ENCODE measurements around the gene CCDC183. TPM values are rescaled to one million over a fixed set of nuclear protein-coding genes. Genes with fewer than 3 reads are reported as not detected.
"Not testable (repeated sequence)": the region's sequence is repeated elsewhere in the genome, so short reads cannot be mapped to it uniquely, and the experiment has no call there.

Gene CCDC183
- total RNA-seq, 1 donor from 2014 or later = not detected

DNA sequence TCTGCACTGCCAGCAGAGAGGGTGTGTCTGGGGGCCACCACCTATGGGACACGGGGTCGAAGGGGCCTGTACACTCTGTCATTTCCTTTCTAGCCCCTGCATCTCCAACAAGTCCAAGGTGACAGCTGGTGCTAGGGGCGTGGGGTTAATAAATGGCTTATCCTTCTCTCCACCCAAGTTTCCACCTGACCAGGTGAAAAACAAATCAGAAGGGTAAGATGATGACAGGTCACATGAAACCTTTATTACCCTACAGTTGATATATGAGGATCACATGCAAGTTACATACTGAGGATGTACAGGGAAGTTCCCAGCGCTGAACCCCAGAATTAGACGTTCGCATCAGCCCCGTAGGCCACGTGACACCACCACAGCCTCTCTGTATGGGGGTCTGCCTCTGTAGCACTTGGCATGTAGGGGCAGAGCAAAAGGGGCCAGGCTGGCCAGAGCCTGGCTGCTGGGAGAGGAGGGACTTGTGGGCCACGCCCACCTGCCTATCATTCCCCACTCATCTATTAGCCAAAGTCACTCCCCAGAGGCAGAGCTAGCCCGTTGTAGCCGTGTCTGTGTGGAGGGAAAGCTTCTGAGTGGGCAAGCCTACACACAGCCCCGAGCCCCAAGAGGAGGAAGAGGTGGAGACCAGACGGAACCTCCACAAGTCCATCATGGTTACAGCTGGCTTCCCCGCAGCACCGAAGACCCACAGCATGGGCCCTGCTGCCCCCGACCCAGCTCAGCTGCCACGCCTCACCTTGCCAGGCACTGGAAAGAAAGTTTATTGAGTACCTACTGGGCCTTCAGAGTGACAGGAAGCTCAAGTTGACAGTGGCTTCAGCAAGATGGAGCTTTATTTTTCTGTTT is 2.8 kb upstream of the CCDC183 start:
- Mint-ChIP-seq H3K4me1 (peaks cover 23% of the 10 kb centered on the region), H3K27ac (no peak overlapping the region), H3K27me3 (peaks cover 3% of the 10 kb centered on the region), H3K9me3 (no peaks in the 10 kb centered on the region), H3K4me3 (no peak overlapping the region), H3K36me3 (ENCODE audit: low read depth) (peaks cover 5% of the 10 kb centered on the region)
- ChIA-PET CTCF (interaction anchor here (1.2 to 2.7 kb wide), 3 partner anchors 49 to 242 kb away, joined by 3 to 13 read pairs (median 4); partner anchors contain the start of genes AJM1 and FUT7), POLR2A (interaction anchor here (0.6 to 1.4 kb wide), 3 partner anchors 14 to 15 kb away, joined by 3 to 4 read pairs (median 3); partner anchors contain the start of gene RABL6)
- no peak for ATAC-seq (ENCODE audit: low read depth)
- no peak for DNase-seq
- TF ChIP-seq, protein P1, sequence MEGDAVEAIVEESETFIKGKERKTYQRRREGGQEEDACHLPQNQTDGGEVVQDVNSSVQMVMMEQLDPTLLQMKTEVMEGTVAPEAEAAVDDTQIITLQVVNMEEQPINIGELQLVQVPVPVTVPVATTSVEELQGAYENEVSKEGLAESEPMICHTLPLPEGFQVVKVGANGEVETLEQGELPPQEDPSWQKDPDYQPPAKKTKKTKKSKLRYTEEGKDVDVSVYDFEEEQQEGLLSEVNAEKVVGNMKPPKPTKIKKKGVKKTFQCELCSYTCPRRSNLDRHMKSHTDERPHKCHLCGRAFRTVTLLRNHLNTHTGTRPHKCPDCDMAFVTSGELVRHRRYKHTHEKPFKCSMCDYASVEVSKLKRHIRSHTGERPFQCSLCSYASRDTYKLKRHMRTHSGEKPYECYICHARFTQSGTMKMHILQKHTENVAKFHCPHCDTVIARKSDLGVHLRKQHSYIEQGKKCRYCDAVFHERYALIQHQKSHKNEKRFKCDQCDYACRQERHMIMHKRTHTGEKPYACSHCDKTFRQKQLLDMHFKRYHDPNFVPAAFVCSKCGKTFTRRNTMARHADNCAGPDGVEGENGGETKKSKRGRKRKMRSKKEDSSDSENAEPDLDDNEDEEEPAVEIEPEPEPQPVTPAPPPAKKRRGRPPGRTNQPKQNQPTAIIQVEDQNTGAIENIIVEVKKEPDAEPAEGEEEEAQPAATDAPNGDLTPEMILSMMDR (IDR thresholded peaks at IDR 0.05) = no peak
- intact Hi-C loops (cut with micrococcal nuclease) = loop anchor here (10.0 kb wide), 1 partner anchor 761 kb away; the partner anchor contains the start of genes MRPL41 and PNPLA7

DNA sequence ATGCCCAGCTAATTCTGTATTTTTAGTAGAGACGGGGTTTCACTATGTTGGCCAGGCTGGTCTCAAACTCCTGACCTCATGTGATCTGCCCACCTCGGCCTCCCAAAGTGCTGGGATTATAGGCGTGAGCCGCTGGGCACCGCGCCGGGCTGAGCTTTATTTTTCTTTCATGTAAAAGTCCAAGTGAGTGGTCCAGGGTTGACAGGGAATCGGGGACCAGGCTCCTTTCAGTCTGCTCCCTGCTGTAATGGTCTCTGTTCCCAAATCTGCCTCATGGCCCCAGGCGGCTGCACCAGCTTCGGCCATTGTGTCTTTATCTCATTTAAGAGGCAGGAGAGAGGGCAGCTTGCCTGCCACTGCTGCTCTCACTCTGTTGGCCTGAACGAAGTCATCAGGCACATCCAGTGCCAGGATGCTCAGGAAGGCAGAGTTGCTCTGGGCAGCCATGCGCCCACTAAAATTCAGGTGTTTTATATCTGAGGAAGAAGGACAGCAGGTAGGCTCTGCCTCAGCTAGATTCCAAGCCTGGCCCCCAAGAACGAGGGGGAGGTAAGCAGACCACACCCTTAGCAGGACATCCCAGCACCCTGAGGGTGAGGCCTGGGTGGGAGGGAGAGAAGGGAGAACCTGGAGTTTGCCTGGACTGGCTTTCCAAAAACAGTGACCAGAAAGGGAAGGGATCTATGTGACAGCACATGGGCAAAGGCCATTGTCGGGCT is 1.7 kb upstream of the CCDC183 start:
- Mint-ChIP-seq H3K27ac (no peak overlapping the region), H3K9me3 (no peaks in the 10 kb centered on the region), H3K4me3 (no peak overlapping the region), H3K4me1 (peaks cover 24% of the 10 kb centered on the region), H3K27me3 (peaks cover 3% of the 10 kb centered on the region), H3K36me3 (ENCODE audit: low read depth) (peaks cover 5% of the 10 kb centered on the region)
- intact Hi-C loops (cut with micrococcal nuclease) = loop anchor here (10.0 kb wide), 1 partner anchor 760 kb away; the partner anchor contains the start of genes MRPL41 and PNPLA7
- TF ChIP-seq, protein P1 (IDR thresholded peaks at IDR 0.05) = no peak
- POLR2A ChIA-PET = interaction anchor here (0.6 to 1.4 kb wide), 2 partner anchors 13 to 14 kb away, joined by 3 to 4 read pairs; partner anchors contain the start of gene RABL6
- ATAC-seq (ENCODE audit: low read depth) (no peak), DNase-seq (no peak)
- CTCF ChIA-PET = interaction anchor here (1.2 to 2.7 kb wide), 2 partner anchors 238 to 241 kb away, joined by 4 to 13 read pairs; partner anchors contain the start of gene FUT7

DNA sequence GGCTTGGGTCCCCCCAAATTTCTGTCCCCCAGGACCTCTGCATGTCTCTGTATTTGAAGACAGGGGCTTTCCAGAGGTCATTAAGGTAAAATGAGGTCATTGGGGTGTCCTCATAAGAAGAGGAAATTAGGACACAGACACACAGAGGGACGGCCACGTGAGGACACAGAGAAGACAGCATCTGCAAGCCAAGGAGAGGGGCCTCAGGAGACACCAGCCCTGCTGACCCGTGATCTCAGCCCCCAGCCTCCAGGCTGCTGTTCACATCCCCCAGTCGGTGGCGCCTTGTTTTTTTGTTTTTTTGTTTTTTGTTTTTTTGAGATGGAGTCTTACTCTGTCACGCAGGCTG is 1.2 kb upstream of the CCDC183 start:
- Mint-ChIP-seq H3K9me3 (no peaks in the 10 kb centered on the region), H3K27ac (no peak overlapping the region), H3K4me1 (peaks cover 29% of the 10 kb centered on the region), H3K27me3 (peaks cover 3% of the 10 kb centered on the region), H3K4me3 (no peak overlapping the region), H3K36me3 (ENCODE audit: low read depth) (peaks cover 5% of the 10 kb centered on the region)
- intact Hi-C loops (cut with micrococcal nuclease) = loop anchor here (10.0 kb wide), 1 partner anchor 760 kb away; the partner anchor contains the start of genes MRPL41 and PNPLA7
- ATAC-seq (ENCODE audit: low read depth) = no peak
- no peak for DNase-seq
- TF ChIP-seq, protein P1 (IDR thresholded peaks at IDR 0.05) = no peak
- POLR2A ChIA-PET = interaction anchor here (1.4 kb wide), 1 partner anchor 12 kb away, joined by 4 read pairs; the partner anchor contains the start of gene RABL6
- CTCF ChIA-PET = no interaction called here

DNA sequence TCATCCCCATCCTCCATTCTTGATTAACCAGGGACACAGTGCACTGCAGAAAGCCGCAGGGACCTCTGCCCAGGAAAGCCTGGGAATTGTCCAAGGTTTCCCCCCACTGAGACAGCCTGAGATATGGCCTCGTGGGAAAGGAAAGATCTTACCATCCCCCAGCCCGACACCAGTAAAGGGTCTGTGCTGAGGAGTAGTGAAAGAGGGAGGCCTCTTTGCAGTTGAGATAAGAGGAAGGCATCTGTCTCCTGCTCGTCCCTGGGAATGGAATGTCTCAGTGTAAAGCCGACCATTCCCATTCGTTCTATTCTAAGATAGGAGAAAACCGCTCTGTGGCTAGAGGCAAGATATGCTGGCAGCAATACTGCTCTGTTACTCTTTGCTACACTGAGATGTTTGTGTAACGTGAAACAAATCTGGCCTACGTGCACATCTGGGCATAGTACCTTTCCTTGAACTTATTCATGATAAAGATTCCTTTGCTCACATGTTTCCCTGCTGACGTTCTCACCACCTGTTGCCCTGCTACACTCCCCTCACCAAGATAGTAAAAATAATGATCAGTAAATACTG is 723 bp downstream of the CCDC183 start:
- CTCF ChIA-PET; H3K27me3 Mint-ChIP-seq; H3K36me3 Mint-ChIP-seq (ENCODE audit: low read depth); H3K9me3 Mint-ChIP-seq; DNase-seq; ATAC-seq (ENCODE audit: low read depth); H3K4me3 Mint-ChIP-seq; H3K27ac Mint-ChIP-seq: not testable (repeated sequence)
- peaks cover 31% of the 10 kb centered on the region for H3K4me1 Mint-ChIP-seq
- POLR2A ChIA-PET = interaction anchor here (1.3 kb wide), 1 partner anchor 11 kb away, joined by 4 read pairs; the partner anchor contains the start of gene RABL6
- intact Hi-C loops (cut with micrococcal nuclease) = loop anchor here (10.0 kb wide), 1 partner anchor 758 kb away; the partner anchor contains the start of genes MRPL41 and PNPLA7

DNA sequence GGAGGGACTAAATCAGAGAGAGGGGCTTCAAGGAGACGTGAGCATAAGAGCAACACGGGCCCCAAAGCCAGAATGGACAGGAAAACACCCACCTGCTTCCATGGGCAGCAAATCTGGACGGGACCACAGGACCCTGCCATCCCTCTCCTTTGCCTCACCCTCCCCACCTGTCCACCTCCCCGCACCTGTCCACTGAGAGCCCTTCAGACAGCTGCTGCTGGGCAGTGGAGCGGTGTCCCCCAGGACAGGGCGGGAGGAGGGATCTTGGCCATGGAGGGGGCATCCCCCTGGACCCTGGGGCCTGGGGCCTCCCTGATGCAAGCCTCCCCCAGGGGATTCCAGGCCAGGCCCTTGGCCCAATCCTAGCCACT is 2.6 kb downstream of the CCDC183 start:
- Mint-ChIP-seq H3K36me3 (ENCODE audit: low read depth) (no peaks in the 10 kb centered on the region), H3K4me3 (no peak overlapping the region), H3K9me3 (no peaks in the 10 kb centered on the region), H3K4me1 (peaks cover 28% of the 10 kb centered on the region), H3K27ac (no peak overlapping the region), H3K27me3 (peaks cover 3% of the 10 kb centered on the region)
- ATAC-seq (ENCODE audit: low read depth) = no peak
- CTCF ChIA-PET = interaction anchor here (0.9 kb wide), 1 partner anchor 11 kb away, joined by 3 read pairs; no protein-coding TSS in a partner anchor
- DNase-seq = no peak
- intact Hi-C loops (cut with micrococcal nuclease) = loop anchor here (10.0 kb wide), 1 partner anchor 756 kb away; the partner anchor contains the start of genes MRPL41 and PNPLA7
- POLR2A ChIA-PET = interaction anchor here (1.1 to 1.9 kb wide), 2 partner anchors 8 to 194 kb away, joined by 3 to 4 read pairs; partner anchors contain the start of gene PAXX
- TF ChIP-seq, protein P1 (IDR thresholded peaks at IDR 0.05) = no peak
